SH-SY5Y (cell line): ENCODE results near the gene NRG3.

ENCODE experiments used
- GATA2 ChIP-seq: IDR thresholded peaks from 2 replicates; pipeline ENCODE4 v1.6.1; 2011; ENCODE audit warnings: mild to moderate bottlenecking, low read depth, low read length
- GATA3 ChIP-seq: IDR thresholded peaks from 2 replicates; pipeline ENCODE4 v1.6.1; 2011; ENCODE audit warnings: low read depth, mild to moderate bottlenecking, low read length, moderate library complexity

DNA sequence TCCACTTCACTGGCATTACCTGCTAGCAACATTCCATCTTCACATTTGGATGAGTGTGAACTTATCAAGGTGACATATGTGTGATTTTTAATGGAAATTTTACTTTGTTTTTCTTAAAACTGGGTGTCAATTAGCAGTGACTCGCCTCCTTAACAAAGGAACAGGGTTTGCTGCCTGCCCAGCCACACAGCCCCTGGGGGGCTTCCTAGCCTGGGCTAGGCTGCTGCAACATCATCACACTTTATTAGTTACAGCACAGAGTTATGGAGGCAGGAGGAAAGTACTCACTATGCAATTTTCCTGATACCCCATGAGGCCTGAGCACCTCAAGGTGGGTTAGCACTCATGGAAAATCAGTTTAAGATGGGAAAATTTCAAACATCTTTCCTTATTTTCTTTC lies 861.3 kb downstream of the NRG3 start:
- TF ChIP-seq GATA3 (no peak), GATA2 (no peak)
